RWPE2 (cell line): Measurements from ENCODE around the gene TSTD1.
"Not testable (repeated sequence)": the region's sequence is repeated elsewhere in the genome, so short reads cannot be mapped to it uniquely, and the experiment has no call there.

Source experiments
- ATAC-seq: fragments of 200-7000 bp; cut with Tn5 transposase; 3 replicates; pipeline ENCODE4 v1.9.1; 2021; ENCODE audit warnings: low read depth
- DNase-seq: peaks from one replicate; pipeline ENCODE4 v3.0.0-alpha.2; 2020; ENCODE audit warnings: low spot score
- H3K27ac ChIP-seq: fragments of 450-650 bp; 2 replicates; pipeline ENCODE4 v1.5.1; 2017; ENCODE audit warnings: mild to moderate bottlenecking; ENCODE audit not compliant: poor library complexity, severe bottlenecking
- H3K27me3 ChIP-seq: fragments of 250-450 bp; sonication (Bioruptor Pico); 2 replicates; pipeline ENCODE4 v1.5.1; 2021; ENCODE audit warnings: mild to moderate bottlenecking, moderate library complexity; ENCODE audit not compliant: insufficient read depth, poor library complexity, severe bottlenecking
- H3K36me3 ChIP-seq: fragments of 250-450 bp; sonication (Bioruptor Pico); 2 replicates; pipeline ENCODE4 v1.5.1; 2020; ENCODE audit warnings: low read depth, mild to moderate bottlenecking, moderate library complexity
- H3K4me1 ChIP-seq: fragments of 250-450 bp; sonication (Bioruptor Pico); 2 replicates; pipeline ENCODE4 v1.5.1; 2021; ENCODE audit warnings: mild to moderate bottlenecking, moderate library complexity; ENCODE audit not compliant: insufficient read depth, poor library complexity, severe bottlenecking
- H3K4me3 ChIP-seq: fragments of 250-450 bp; sonication (Bioruptor Pico); 2 replicates; pipeline ENCODE4 v1.5.1; 2021; ENCODE audit warnings: mild to moderate bottlenecking, moderate library complexity; ENCODE audit not compliant: severe bottlenecking
- H3K9me3 ChIP-seq: fragments of 250-450 bp; sonication (Bioruptor Pico); 2 replicates; pipeline ENCODE4 v1.5.1; 2021; ENCODE audit warnings: mild to moderate bottlenecking, moderate library complexity; ENCODE audit not compliant: severe bottlenecking
- CTCF ChIP-seq: fragments of 450-650 bp; IDR thresholded peaks from one replicate; pipeline ENCODE4 v1.5.1; 2017; ENCODE audit warnings: mild to moderate bottlenecking, moderate library complexity; ENCODE audit not compliant: poor library complexity, severe bottlenecking

TSTD1 gene

GRCh38 chr1:160993544-160994193 lies 45.1 kb downstream of the TSTD1 start:
- H3K27ac ChIP-seq: no peak overlapping the region
- no peaks in the 10 kb centered on the region for H3K9me3 ChIP-seq
- H3K4me1 ChIP-seq: peaks cover 22% of the 10 kb centered on the region
- H3K36me3 ChIP-seq: peaks cover 14% of the 10 kb centered on the region
- no peaks in the 10 kb centered on the region for H3K27me3 ChIP-seq
- DNase-seq (no peak), ATAC-seq (peak; percentile 21; the same call in 1 of the 3 replicates)
- H3K4me3 ChIP-seq: no peak overlapping the region
- TF ChIP-seq CTCF: peak; percentile 50

- DNase-seq, H3K27ac ChIP-seq, H3K27me3 ChIP-seq, H3K9me3 ChIP-seq, H3K4me3 ChIP-seq, ATAC-seq, H3K36me3 ChIP-seq: not testable (repeated sequence)
- peaks cover 22% of the 10 kb centered on the region for H3K4me1 ChIP-seq
Measured at GRCh38 chr1:160992036-160992435, 46.7 kb downstream of the TSTD1 start.
